Activated naive CD4-positive, alpha-beta T cell treated with anti-CD3 and anti-CD28 coated beads, Interleukin-2, amount 50 U/mL, for 72 hours (primary cell): ENCODE measurements around the gene COL4A4. TPM values are rescaled to one million over a fixed set of nuclear protein-coding genes. Genes with fewer than 3 reads are reported as not detected.

Source experiments
- ATAC-seq, 2 donors: fragments of 150-1000 bp; cut with Tn5 transposase; 2 replicates each; pipeline ENCODE4 v1.10.0; 2021; ENCODE audit warnings: mild to moderate bottlenecking in 2 of 2, moderate library complexity in 2 of 2
- DNase-seq, 2 donors: peaks; one replicate each; pipeline ENCODE4 v3.0.0; 2021 to 2022; ENCODE audit warnings: low spot score in 2 of 2
- H3K27ac Mint-ChIP-seq, 2 donors: one replicate each; pipeline ENCODE4 v1.8.0; 2022; ENCODE audit warnings: mild to moderate bottlenecking in 2 of 2, mixed read lengths in 2 of 2
- H3K36me3 Mint-ChIP-seq, 2 donors: one replicate each; pipeline ENCODE4 v1.8.0; 2022; ENCODE audit warnings: mixed read lengths in 2 of 2
- H3K9me3 Mint-ChIP-seq, 2 donors: one replicate each; pipeline ENCODE4 v1.8.0; 2022; ENCODE audit warnings: mixed read lengths in 2 of 2
- total RNA-seq, 2 donors: library from RNA; stranded (reverse); gene quantifications; one replicate each; pipeline ENCODE4 v1.2.3, GENCODE V29; 2022

Gene COL4A4
- total RNA-seq, 2 donors from 2014 or later: not detected

DNA sequence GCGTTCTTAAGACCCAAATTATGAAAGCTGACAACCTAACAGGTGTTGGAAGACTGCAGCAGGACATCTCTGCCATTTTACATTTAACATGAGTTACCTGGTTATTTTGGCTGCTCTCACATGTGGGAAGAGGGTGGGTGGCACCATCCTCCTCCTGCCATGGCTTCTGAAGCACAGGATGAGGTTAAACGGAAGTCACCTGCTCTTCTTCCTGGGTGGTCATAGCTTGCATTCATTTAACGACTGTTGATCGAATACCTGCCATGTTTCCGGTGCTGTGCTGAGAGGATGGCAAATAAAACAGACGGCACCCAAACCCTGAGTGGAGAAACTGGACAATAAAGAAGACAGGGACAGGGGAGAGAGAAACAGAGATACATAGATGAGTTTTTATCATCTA, 210.2 kb downstream of the COL4A4 start:
- H3K9me3 Mint-ChIP-seq: peaks cover 24 to 32% of the 10 kb centered on the region in 2 donors
- DNase-seq (no peak), ATAC-seq (no peak)
- peak overlapping the region in 1 of 2 donors; percentile 52 for H3K27ac Mint-ChIP-seq
- H3K36me3 Mint-ChIP-seq: peaks cover 30 to 32% of the 10 kb centered on the region in 2 donors

DNA sequence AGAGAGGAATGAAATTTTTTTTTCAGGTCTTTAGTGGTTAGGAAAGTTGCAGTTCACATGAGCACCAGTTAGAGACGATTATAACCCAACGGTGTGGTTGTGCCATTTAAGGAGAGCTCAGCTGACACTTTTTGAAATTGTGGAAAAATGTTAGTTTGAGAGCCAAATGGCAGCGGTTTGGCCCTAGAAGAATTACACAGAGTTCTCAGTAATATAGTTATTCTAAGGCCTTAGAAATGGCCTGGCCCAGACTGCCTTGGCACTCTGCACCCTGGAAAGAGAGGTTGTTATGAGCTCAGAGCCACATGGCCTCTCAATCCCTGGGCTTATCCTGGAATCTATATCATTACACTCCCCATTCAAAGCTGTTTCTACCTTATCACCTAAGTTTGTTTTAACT, 210.8 kb downstream of the COL4A4 start:
- H3K9me3 Mint-ChIP-seq: peaks cover 20 to 29% of the 10 kb centered on the region in 2 donors
- no peak for DNase-seq
- no peak for ATAC-seq
- no peak overlapping the region for H3K27ac Mint-ChIP-seq
- peaks cover 30 to 32% of the 10 kb centered on the region in 2 donors for H3K36me3 Mint-ChIP-seq

Other genes with a start within 250 kb of the COL4A4 start
- not detected for gene COL4A3, start 419 bp upstream of the COL4A4 start, total RNA-seq
- gene MFF, start 161.0 kb upstream of the COL4A4 start, total RNA-seq: 10 to 100 TPM; 60.1 to 88.1 TPM
- not detected for gene TM4SF20, start 215.1 kb upstream of the COL4A4 start, total RNA-seq
- gene SCYGR1, start 223.7 kb upstream of the COL4A4 start, total RNA-seq: not detected